NT2/D1 (cell line): ENCODE results near the gene TRAPPC8.
"Not testable (repeated sequence)": the region's sequence is repeated elsewhere in the genome, so short reads cannot be mapped to it uniquely, and the experiment has no call there.

Experiments used
- DNase-seq: peaks from one replicate; pipeline ENCODE4 v3.0.0-alpha.2; 2011; ENCODE audit warnings: low read depth, low spot score
- H3K27me3 ChIP-seq: 2 replicates; pipeline ENCODE4 v1.6.0; 2011; ENCODE audit warnings: mild to moderate bottlenecking; ENCODE audit not compliant: insufficient read length, insufficient read depth
- H3K36me3 ChIP-seq: 2 replicates; pipeline ENCODE4 v1.6.1; 2011; ENCODE audit warnings: mild to moderate bottlenecking, low read length, mixed read lengths; ENCODE audit not compliant: insufficient read depth, insufficient read length
- H3K4me1 ChIP-seq: 2 replicates; pipeline ENCODE4 v1.5.1; 2011; ENCODE audit not compliant: insufficient read depth, insufficient read length
- H3K4me3 ChIP-seq: 2 replicates; pipeline ENCODE4 v1.5.1; 2011; ENCODE audit warnings: low read depth; ENCODE audit not compliant: insufficient read length
- H3K9ac ChIP-seq: 2 replicates; pipeline ENCODE4 v1.6.0; 2011; ENCODE audit warnings: low read depth; ENCODE audit not compliant: insufficient read length
- H3K9me3 ChIP-seq: 2 replicates; pipeline ENCODE4 v1.5.1; 2011; ENCODE audit warnings: mild to moderate bottlenecking, low read length; ENCODE audit not compliant: insufficient read depth
- SUZ12 ChIP-seq: IDR thresholded peaks from 2 replicates; pipeline ENCODE4 v1.6.1; 2011; ENCODE audit not compliant: insufficient read length, insufficient read depth; ENCODE audit errors: extremely low read depth
- YY1 ChIP-seq: IDR thresholded peaks from 2 replicates; pipeline ENCODE4 v1.6.1; 2011; ENCODE audit not compliant: insufficient read length, insufficient read depth
- ZNF274 ChIP-seq: IDR thresholded peaks from 2 replicates; pipeline ENCODE4 v1.6.1; 2011; ENCODE audit warnings: mild to moderate bottlenecking, low read depth, low read length

The TRAPPC8 gene

DNA sequence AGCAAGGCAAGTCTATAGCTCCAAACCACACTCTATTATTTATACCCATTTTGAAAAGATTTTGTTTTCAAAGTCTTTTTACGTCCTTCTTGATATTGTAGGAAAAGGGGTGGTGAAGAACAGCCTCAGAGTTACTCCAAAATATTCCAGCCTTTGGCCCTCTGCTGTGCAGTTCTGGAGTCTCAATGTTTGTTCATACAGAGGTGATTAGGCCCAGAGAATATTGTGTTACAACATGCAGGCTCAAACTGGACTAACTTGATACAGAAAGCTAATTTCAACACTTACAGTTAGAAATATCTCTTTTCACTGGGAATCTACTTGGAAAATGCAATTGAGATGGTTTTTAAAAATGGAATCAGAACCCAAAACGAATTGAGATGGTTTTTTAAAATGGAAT is 141.8 kb downstream of the TRAPPC8 start:
- Histone ChIP-seq H3K4me3 (no peak overlapping the region), H3K36me3 (no peaks in the 10 kb centered on the region), H3K4me1 (no peaks in the 10 kb centered on the region), H3K9me3 (no peaks in the 10 kb centered on the region), H3K9ac (no peak overlapping the region), H3K27me3 (no peaks in the 10 kb centered on the region)
- no peak for DNase-seq
- TF ChIP-seq ZNF274 = no peak
- TF ChIP-seq SUZ12 = no peak
- no peak for TF ChIP-seq YY1

DNA sequence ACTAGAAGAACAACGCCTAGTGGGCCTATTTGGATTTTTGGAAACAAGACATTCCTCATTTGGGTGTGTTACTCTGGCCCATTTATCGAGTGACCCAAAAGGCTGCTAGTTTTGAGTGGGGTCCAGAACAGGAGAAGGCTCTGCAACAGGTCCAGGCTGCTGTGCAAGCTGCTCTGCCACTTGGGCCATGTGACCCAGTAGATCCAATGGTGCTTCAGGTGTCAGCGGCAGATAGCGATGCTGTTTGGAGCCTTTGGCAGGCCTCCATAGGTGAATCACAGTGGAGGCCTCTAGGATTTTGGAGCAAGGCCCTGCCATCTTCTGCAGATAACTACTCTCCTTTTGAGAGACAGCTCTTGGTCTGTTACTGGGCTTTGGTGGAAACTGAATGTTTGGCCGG is 143.7 kb downstream of the TRAPPC8 start:
- H3K9ac ChIP-seq, H3K27me3 ChIP-seq, DNase-seq, H3K4me1 ChIP-seq, H3K9me3 ChIP-seq, H3K36me3 ChIP-seq, H3K4me3 ChIP-seq: not testable (repeated sequence)

DNA sequence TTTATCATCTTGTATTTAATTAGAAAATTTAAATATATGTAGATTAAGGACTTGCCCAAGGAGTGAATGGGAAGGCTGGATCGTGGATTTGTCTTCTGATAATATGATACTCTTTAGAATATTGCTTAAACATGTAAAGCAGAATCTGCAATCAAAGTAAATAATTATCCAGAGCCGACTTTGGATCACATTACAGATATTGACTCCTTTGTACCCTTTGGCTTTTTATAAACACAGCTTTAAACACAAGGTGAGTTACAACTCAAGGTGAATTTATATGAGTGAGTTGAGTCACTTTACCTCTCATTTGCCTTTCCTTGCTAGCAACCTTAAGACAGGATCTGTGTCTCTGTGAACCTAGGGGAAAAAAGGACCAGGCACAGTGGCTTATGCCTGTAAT is 144.5 kb downstream of the TRAPPC8 start:
- no peaks in the 10 kb centered on the region for H3K27me3 ChIP-seq
- no peak for DNase-seq
- no peaks in the 10 kb centered on the region for H3K36me3 ChIP-seq
- H3K4me1 ChIP-seq = no peaks in the 10 kb centered on the region
- TF ChIP-seq YY1 (no peak), ZNF274 (no peak), SUZ12 (no peak)
- no peaks in the 10 kb centered on the region for H3K9me3 ChIP-seq
- no peak overlapping the region for H3K9ac ChIP-seq
- no peak overlapping the region for H3K4me3 ChIP-seq

DNA sequence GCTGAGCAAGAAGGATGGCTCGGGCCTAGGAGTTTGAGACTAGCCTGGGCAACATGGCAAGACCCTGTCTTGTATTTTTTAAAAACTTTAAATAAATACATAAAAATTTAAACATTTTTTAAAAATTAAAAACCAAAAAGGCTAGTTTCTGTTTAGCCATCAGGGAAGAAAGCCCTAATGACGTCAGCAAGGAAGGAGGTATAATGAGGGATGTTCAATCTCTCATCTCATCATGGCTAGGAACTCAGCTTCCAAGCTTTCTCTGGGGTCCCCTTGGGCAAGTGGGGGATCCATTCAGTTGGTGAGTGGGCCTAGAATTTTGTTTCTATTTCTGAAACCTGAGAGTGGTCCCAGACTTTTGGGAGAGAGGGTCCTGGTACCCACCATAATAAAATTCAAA is 147.2 kb downstream of the TRAPPC8 start:
- no peak overlapping the region for H3K4me3 ChIP-seq
- no peaks in the 10 kb centered on the region for H3K27me3 ChIP-seq
- H3K9me3 ChIP-seq = no peaks in the 10 kb centered on the region
- H3K36me3 ChIP-seq = no peaks in the 10 kb centered on the region
- no peaks in the 10 kb centered on the region for H3K4me1 ChIP-seq
- TF ChIP-seq ZNF274 (no peak), SUZ12 (no peak), YY1 (no peak)
- DNase-seq = no peak
- H3K9ac ChIP-seq = no peak overlapping the region

DNA sequence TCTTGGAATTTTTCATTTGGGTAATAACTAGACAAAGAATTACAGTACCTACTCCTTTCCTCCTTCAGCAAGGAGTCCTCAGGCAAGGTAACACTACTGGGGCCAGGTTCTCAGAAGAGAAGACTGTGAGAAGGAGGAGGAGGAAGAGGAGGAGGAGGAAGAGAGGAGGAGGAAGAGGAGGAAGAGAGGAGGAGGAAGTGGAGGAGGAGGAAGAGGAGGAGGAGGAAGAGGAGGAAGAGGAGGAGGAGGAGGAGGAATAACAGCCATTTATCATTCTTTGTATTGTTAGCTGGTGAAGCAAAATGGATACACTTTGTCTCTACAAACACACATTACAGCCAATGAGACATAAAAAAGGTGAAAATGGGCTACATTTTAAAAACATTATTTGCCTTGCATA is 149.4 kb downstream of the TRAPPC8 start:
- TF ChIP-seq YY1 (no peak), SUZ12 (no peak), ZNF274 (no peak)
- Histone ChIP-seq H3K36me3 (no peaks in the 10 kb centered on the region), H3K4me3 (no peak overlapping the region)

DNA sequence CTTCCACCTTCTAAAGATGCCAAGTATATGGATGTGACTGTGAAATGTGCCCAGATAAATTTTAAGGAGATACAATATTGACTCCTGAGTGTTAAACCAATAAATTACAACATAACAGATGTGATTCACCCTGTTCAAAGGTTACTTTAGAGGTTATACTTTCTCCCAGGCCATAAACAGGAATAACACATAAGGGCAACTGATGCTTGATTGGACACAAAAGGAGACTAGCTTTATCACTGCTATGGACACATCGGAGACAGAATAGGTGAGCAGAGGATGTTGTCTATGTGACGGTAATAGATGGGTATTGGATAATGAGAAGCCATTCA is 150.4 kb downstream of the TRAPPC8 start:
- H3K27me3 ChIP-seq = no peaks in the 10 kb centered on the region
- H3K4me1 ChIP-seq = no peaks in the 10 kb centered on the region
- H3K9ac ChIP-seq = no peak overlapping the region
- H3K36me3 ChIP-seq = no peaks in the 10 kb centered on the region
- H3K4me3 ChIP-seq = no peak overlapping the region
- no peaks in the 10 kb centered on the region for H3K9me3 ChIP-seq
- no peak for DNase-seq
- TF ChIP-seq SUZ12 (no peak), ZNF274 (no peak), YY1 (no peak)

More for the DNA sequence above, 149.4 kb downstream of the TRAPPC8 start:
- Histone ChIP-seq H3K9ac (no peak overlapping the region), H3K4me1 (no peaks in the 10 kb centered on the region), H3K27me3 (no peaks in the 10 kb centered on the region), H3K9me3 (no peaks in the 10 kb centered on the region)
- no peak for DNase-seq

DNA sequence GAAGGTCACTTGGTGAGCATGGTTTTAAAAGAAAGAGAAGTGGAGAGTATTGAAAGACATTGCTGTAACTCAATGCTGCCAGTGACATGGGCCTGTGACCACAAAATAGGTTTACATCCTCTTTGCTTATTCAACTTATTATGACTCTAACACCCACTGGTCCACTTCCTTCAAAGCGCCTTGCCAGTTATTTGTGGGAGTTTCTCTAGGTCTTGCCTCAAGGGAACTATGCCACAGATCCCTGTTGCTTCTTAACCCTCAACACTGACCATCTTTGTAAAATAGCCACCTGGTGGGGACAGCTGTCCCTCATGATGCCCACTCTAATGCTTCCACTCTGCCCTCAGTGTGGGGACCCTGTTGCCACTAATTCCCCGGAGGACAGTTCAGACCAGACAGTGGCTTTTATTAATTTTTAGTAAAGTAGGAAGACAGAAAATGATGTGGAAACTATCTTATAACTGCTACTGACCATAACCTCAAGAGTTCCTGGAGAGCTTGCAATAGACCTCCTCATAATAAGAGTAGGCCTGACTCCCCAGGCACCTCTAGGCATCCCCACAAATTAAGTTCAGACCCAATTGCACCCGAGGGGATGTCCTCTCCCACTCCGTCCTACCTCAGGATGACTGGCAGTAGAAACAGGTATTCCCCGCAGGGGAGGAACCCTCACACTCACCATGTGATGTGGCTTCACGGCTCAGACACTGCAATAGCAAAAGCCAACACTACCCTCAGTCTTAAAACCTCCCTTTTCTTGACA is 150.9 kb downstream of the TRAPPC8 start:
- DNase-seq = no peak
- Histone ChIP-seq H3K4me1 (no peaks in the 10 kb centered on the region), H3K36me3 (no peaks in the 10 kb centered on the region), H3K27me3 (no peaks in the 10 kb centered on the region), H3K4me3 (no peak overlapping the region), H3K9me3 (no peaks in the 10 kb centered on the region), H3K9ac (no peak overlapping the region)
- TF ChIP-seq ZNF274 (no peak), YY1 (no peak), SUZ12 (no peak)

DNA sequence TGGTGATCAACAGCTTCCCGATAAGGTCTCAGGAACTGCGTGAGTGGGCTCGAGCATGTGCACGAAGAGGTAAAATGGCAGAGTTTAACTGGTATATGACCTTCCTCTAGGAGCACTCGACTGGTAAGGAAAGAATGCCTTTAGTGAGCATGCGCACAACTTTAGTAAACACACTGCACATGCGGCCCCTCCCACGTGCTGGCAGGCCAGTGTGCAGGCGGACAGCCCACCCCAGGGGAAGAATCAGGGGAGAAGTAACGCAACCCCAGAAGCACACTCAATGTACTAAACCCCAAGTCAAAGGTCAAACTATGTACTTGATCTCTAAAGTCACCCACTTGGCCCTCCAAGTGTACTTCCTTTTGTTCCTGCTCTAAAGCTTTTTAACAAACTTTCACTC is 153.5 kb downstream of the TRAPPC8 start:
- no peak for TF ChIP-seq ZNF274
- DNase-seq = no peak
- Histone ChIP-seq H3K4me3 (no peak overlapping the region), H3K9ac (no peak overlapping the region), H3K27me3 (no peaks in the 10 kb centered on the region), H3K9me3 (no peaks in the 10 kb centered on the region), H3K4me1 (no peaks in the 10 kb centered on the region), H3K36me3 (no peaks in the 10 kb centered on the region)
